ENCODE measurements around the gene COL20A1.

COL20A1 gene

DNA sequence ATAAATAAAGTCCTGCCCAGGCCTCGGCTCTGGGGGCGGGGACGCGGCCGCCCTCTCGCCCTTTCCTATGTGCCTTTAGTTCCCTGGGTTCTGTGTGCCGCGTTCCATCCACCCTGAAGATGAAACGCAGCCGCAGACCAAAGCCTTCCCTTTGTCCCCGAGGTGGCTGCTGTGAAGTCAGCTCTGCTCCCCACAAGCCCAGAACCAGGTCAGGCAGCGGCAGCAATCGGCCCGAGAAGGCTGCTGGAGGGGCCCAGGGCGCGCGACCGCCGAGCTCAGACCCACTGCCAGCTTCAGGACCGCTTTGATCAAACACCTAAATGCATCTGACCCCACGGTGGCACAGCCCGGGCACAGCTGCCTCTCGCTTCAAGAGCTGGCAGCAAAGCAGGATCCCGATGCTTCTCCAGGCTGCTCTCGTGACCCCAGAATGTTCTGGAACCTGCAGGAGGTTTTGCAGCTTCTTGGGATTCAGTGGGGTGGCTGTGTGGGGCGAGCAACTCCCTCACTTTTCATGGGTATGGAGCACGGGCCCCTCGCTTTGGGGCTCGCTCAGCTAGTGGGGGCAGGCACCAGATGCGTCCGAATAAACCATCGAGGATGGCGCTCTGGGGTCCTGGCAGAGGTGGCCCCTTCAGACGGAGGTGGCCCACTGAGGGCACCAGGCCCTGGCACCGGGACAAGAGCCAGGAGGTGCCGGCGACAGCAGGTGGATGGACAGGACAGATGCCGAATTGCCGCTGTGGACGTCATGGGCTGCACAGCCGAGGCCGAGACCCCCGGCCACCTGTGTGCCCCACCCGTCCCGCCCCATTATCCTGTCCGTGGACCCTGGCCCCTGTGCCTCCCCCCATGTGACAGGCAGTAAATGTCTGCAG lies 55.2 kb downstream of the COL20A1 start:
- TF ChIP-seq, protein P1, sequence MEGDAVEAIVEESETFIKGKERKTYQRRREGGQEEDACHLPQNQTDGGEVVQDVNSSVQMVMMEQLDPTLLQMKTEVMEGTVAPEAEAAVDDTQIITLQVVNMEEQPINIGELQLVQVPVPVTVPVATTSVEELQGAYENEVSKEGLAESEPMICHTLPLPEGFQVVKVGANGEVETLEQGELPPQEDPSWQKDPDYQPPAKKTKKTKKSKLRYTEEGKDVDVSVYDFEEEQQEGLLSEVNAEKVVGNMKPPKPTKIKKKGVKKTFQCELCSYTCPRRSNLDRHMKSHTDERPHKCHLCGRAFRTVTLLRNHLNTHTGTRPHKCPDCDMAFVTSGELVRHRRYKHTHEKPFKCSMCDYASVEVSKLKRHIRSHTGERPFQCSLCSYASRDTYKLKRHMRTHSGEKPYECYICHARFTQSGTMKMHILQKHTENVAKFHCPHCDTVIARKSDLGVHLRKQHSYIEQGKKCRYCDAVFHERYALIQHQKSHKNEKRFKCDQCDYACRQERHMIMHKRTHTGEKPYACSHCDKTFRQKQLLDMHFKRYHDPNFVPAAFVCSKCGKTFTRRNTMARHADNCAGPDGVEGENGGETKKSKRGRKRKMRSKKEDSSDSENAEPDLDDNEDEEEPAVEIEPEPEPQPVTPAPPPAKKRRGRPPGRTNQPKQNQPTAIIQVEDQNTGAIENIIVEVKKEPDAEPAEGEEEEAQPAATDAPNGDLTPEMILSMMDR (IDR thresholded peaks at IDR 0.05) = no peak
- TF ChIP-seq ZFX (IDR thresholded peaks at IDR 0.05; ENCODE audit: borderline replicate concordance) = no peak
- no peak overlapping the region for H3K27ac ChIP-seq

DNA sequence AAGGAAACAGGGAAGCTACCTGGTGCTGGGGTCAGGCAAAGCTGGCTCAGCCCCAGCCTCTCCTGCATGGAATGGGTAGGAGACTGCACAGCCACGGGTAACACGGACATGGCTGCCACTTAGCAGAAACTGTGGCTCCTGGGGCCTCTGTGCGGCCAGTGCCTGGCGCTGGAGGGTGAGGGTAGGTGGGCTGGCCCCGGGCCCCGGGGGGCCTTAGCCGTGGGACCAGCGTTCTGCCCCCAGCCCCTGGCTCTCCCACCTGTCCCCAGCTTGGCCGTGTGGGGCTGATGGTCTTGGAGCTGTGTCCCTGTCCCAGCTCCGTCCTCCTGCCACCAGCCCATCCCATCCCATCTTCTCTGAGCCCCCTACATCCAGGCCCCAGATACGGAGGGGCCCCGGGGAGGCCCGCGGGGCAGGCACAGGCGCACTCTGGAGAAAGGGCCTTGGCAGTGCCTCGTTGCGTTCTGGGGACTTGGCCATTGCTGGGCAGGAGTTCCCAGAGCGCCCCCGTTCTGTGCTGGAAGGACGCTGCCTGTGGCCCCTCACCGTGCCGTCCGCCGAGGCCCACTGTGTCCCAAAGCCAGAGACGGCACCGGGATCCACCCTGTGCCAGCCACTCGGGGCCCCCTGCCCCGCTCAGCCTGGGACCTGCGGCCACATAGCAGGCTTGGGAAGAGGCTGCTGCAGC lies 56.0 kb downstream of the COL20A1 start:
- H3K27ac ChIP-seq = no peak overlapping the region
- TF ChIP-seq, protein P1 (IDR thresholded peaks at IDR 0.05) = no peak
- TF ChIP-seq ZFX (IDR thresholded peaks at IDR 0.05; ENCODE audit: borderline replicate concordance) = no peak

DNA sequence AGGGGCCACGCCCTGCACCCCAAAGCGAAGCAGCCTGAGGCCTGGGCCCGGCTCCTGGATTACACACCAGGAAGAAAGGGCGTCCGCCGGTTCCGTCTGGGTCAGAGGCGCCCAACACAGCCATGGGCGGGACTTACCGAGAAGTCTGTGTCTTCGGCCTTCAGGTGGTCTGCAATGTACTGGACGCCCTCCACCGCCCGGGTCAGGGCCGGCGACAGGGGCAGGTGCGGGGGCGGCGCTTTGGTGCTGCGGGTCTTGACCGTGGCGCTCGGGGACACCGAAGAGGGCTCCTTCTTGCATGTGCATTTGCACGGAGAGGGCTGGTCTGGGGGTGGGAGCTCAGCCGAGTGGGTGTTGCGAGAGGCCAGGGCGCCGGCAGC lies 56.5 kb downstream of the COL20A1 start:
- no peak for TF ChIP-seq ZFX (IDR thresholded peaks at IDR 0.05; ENCODE audit: borderline replicate concordance)
- TF ChIP-seq, protein P1 (IDR thresholded peaks at IDR 0.05) = no peak
- H3K27ac ChIP-seq = no peak overlapping the region

DNA sequence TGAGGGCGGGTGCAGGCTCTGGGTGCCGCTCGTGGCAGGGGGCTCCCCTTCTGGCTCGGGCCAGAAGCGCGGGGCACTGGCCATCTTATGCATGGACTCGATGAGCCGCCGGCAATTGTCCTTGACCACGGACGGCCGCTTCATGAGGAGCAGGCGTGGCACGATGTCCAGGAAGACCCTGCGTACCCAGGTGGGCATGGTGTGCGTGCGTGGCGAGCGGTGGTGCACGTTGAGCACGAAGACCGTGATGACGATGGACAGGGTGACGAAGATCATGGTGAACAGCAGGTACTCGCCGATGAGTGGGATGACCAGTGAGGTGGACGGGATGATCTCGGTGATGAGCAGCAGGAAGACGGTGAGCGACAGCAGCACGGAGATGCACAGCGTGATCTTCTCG lies 57.2 kb downstream of the COL20A1 start:
- H3K27ac ChIP-seq = no peak overlapping the region
- no peak for TF ChIP-seq ZFX (IDR thresholded peaks at IDR 0.05; ENCODE audit: borderline replicate concordance)
- TF ChIP-seq, protein P1 (IDR thresholded peaks at IDR 0.05) = no peak

DNA sequence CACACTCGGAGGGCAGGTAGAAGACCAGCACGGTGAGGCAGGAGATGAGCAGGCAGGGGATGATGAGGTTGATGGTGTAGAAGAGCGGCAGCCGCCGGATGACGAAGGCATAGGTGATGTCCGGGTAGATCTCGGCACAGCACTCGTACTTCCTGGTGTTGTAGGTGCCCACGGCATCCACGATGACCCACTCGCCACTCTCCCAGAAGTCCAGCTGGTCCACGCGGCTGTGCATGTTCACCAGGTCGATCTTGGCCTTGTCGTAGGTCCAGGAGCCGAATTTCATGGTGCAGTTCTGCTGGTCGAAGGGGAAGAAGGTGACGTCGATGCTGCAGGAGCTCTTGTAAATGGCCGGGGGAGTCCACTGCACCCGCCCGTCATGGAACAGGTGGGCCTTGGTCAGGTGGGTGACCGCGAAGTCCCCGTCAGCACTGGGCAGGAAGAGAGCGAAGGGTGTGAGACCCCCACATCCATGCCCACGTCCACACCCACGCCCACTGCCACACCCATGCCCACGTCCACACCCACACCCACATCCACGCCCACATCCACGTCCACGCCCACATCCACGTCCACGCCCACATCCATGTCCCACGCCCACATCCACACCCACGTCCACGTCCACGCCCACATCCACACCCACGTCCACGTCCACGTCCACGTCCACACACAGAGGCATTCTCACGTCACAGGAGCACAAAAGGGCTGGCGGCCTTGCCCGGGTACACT lies 57.8 kb downstream of the COL20A1 start:
- TF ChIP-seq ZFX (IDR thresholded peaks at IDR 0.05; ENCODE audit: borderline replicate concordance) = no peak

DNA sequence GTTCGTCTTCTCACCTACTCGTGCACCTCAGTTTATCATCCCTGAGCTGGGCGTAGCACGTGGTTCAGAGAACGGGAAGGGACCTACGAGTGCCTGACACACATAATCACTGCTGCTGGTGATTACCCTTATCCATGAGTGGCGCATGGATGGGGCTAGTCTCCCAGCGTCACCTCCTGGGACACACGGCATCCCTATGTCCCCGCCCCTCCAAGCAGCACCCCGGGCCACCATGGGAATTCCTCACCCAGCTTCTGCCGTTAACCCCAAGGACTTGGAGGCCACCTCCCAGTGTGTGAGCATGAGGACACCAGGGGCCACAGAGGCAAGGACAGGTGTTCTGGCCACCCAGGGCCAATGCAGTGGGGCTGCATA lies 58.3 kb downstream of the COL20A1 start:
- H3K27ac ChIP-seq = no peak overlapping the region
- TF ChIP-seq, protein P1 (IDR thresholded peaks at IDR 0.05) = no peak
- TF ChIP-seq ZFX (IDR thresholded peaks at IDR 0.05; ENCODE audit: borderline replicate concordance) = no peak

More for the DNA sequence above, 57.8 kb downstream of the COL20A1 start:
- H3K27ac ChIP-seq = no peak overlapping the region

DNA sequence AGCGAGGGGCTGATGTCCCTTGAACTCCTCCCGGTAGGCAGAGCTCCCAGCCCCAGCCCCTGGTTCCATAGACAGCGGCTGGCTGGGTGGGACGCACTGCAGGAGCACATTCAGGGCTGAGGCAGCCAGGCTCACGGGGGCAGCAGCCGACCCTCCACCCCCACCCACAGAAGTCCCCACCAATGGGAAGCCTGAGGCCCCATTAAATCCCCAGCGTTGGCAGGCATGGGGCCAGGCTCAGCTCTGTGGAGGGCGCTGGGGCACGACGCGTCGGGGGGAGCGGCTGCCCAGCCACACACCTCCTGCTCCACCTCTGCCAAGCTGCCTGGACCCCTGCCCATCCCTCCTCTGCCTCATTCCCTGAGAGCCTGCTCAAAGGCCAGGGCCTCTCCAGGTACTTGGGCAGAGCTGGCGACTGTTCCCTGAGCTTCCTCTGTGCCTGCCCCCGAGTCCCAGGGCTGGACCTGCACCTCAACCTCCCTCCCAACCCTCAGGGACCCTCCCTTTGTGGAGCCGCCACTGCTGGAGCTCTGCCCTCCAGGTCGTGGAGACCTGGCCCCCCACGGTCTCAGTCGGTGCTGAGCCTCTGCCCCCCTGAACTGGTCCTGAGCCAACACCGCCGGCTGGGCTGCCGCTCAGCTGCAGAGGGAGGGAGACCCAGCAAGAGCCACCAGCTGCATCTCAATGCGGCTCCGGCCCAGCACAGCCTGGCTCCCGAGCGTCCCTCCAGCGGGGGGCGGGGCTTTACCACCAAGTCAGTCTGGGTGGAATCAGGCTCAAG lies 59.0 kb downstream of the COL20A1 start:
- H3K27ac ChIP-seq = no peak overlapping the region
- TF ChIP-seq, protein P1 (IDR thresholded peaks at IDR 0.05) = no peak
- no peak for TF ChIP-seq ZFX (IDR thresholded peaks at IDR 0.05; ENCODE audit: borderline replicate concordance)

All from 22Rv1 (cell line).